Measurements from ENCODE around the gene FUNDC2.

DNA sequence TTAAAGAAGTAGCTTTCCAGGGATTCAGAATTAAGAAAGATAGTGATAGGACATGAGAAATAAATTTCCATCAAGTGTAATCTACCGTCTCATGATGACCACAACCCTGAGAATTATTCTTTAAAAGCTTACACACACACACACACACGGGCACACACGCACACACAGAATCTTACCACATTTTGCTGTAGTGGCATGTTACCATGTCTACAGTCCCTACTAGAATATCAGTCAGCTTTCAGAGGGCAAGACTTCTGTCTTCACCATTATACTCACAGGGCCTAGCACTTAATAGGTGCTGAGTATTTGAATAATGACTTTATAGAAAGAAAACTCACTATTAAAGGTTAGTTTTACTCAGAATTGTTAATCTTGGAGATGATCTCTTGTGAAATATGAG, 28.9 kb downstream of the FUNDC2 start:
- TF ChIP-seq, protein P1, sequence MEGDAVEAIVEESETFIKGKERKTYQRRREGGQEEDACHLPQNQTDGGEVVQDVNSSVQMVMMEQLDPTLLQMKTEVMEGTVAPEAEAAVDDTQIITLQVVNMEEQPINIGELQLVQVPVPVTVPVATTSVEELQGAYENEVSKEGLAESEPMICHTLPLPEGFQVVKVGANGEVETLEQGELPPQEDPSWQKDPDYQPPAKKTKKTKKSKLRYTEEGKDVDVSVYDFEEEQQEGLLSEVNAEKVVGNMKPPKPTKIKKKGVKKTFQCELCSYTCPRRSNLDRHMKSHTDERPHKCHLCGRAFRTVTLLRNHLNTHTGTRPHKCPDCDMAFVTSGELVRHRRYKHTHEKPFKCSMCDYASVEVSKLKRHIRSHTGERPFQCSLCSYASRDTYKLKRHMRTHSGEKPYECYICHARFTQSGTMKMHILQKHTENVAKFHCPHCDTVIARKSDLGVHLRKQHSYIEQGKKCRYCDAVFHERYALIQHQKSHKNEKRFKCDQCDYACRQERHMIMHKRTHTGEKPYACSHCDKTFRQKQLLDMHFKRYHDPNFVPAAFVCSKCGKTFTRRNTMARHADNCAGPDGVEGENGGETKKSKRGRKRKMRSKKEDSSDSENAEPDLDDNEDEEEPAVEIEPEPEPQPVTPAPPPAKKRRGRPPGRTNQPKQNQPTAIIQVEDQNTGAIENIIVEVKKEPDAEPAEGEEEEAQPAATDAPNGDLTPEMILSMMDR (IDR thresholded peaks at IDR 0.05; ENCODE audit: poor library complexity): no peak
- TF ChIP-seq EZH2 (IDR thresholded peaks at IDR 0.05; ENCODE audit: borderline replicate concordance) (no peak), EZH2phosphoT487 (IDR thresholded peaks at IDR 0.05; ENCODE audit: low read depth, severe bottlenecking, unreplicated experiment) (no peak)
